Measurements from ENCODE around the gene HSD11B2. TPM values are rescaled to one million over a fixed set of nuclear protein-coding genes. Genes with fewer than 3 reads are reported as not detected.

Gene HSD11B2
- total and polyA plus RNA-seq, 10 donors = 0.85 to 18.3 (median 4.2) TPM

DNA sequence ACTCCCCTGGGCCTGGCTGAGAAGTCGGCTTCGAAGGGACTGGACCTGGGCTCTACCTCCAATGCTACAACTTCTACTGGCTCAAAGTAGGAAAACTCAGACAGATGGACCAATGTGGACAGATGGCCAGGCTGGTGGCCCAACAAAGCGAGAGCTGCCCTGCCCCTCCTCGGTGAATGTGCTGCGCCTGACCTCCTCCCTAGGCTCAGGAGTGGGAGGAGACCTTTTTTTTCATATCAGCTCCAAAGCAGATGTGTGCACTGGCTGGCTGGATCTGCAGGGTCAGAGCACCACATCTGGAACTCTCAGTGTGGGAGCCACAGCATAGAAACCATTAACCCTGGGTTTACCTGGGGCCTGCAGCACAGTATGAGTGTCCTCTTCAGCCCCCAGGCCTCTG, 29.2 kb downstream of the HSD11B2 start:
- no peak for DNase-seq
- intact Hi-C loops (cut with DNase I; ENCODE audit: low total_unique reads) = loop anchor here (5.0 kb wide), 1 partner anchor 33 kb away; no protein-coding TSS in a partner anchor
- peaks cover 0 to 86% (median 5%) of the 10 kb centered on the region in 6 donors for H3K36me3 ChIP-seq
- H3K27ac ChIP-seq = peak overlapping the region in 7 of 8 donors; percentile 69 to 85 (median 83)
- H3K9me3 ChIP-seq = no peaks in the 10 kb centered on the region
- WGBS, 5 donors = 75 to 87% (median 85%) methylated on average over 5 of the region's 5 CpGs
- H3K27me3 ChIP-seq (replicated peaks in 1 of 7) = no peaks in the 10 kb centered on the region
- H3K4me1 ChIP-seq = peaks cover 48 to 100% (median 90%) of the 10 kb centered on the region in 6 donors
- TF ChIP-seq, protein P1, sequence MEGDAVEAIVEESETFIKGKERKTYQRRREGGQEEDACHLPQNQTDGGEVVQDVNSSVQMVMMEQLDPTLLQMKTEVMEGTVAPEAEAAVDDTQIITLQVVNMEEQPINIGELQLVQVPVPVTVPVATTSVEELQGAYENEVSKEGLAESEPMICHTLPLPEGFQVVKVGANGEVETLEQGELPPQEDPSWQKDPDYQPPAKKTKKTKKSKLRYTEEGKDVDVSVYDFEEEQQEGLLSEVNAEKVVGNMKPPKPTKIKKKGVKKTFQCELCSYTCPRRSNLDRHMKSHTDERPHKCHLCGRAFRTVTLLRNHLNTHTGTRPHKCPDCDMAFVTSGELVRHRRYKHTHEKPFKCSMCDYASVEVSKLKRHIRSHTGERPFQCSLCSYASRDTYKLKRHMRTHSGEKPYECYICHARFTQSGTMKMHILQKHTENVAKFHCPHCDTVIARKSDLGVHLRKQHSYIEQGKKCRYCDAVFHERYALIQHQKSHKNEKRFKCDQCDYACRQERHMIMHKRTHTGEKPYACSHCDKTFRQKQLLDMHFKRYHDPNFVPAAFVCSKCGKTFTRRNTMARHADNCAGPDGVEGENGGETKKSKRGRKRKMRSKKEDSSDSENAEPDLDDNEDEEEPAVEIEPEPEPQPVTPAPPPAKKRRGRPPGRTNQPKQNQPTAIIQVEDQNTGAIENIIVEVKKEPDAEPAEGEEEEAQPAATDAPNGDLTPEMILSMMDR (IDR thresholded peaks at IDR 0.05 in 8 of 11, conservative IDR thresholded peaks at IDR 0.05 in 3 of 11) = no peak
- no peak for TF ChIP-seq POLR2AphosphoS5 (IDR thresholded peaks at IDR 0.05)
- TF ChIP-seq POLR2A (IDR thresholded peaks at IDR 0.05) = no peak
- H3K4me3 ChIP-seq = no peak overlapping the region

DNA sequence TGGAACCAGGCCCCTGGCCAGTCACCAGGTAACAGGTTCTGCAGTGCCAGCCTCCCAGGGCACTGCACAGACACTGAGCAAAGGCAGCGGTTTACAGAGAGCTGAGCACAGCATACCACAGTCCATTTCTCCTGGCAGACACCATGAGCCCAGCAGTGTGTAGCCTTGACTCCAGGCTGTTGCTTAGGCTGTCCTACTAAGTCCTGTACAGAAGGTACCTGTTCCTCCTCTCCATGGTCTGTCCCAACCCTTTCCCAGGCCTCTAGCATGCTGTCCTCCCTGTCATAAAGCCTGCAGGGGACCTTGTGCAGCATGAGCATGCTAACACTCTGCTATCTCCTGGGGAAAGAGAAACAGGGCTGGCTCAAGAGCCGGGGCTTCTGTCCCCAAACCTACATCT, 30.0 kb downstream of the HSD11B2 start:
- 91 to 100% (median 94%) methylated on average over 1 to 2 of the region's 2 CpGs for WGBS, 5 donors
- Histone ChIP-seq H3K4me1 (peaks cover 56 to 100% (median 94%) of the 10 kb centered on the region in 6 donors), H3K27me3 (replicated peaks in 1 of 7) (no peaks in the 10 kb centered on the region), H3K27ac (peak overlapping the region in 2 of 8 donors; percentile 85), H3K4me3 (no peak overlapping the region), H3K9me3 (no peaks in the 10 kb centered on the region), H3K36me3 (peaks cover 0 to 83% (median 5%) of the 10 kb centered on the region in 6 donors)
- no peak for DNase-seq
- intact Hi-C loops (cut with DNase I; ENCODE audit: low total_unique reads) = loop anchor here (5.0 kb wide), 1 partner anchor 34 kb away; no protein-coding TSS in a partner anchor
- no peak for TF ChIP-seq POLR2AphosphoS5 (IDR thresholded peaks at IDR 0.05)
- TF ChIP-seq, protein P1 (IDR thresholded peaks at IDR 0.05 in 8 of 11, conservative IDR thresholded peaks at IDR 0.05 in 3 of 11) = no peak
- TF ChIP-seq POLR2A (IDR thresholded peaks at IDR 0.05) = no peak

DNA sequence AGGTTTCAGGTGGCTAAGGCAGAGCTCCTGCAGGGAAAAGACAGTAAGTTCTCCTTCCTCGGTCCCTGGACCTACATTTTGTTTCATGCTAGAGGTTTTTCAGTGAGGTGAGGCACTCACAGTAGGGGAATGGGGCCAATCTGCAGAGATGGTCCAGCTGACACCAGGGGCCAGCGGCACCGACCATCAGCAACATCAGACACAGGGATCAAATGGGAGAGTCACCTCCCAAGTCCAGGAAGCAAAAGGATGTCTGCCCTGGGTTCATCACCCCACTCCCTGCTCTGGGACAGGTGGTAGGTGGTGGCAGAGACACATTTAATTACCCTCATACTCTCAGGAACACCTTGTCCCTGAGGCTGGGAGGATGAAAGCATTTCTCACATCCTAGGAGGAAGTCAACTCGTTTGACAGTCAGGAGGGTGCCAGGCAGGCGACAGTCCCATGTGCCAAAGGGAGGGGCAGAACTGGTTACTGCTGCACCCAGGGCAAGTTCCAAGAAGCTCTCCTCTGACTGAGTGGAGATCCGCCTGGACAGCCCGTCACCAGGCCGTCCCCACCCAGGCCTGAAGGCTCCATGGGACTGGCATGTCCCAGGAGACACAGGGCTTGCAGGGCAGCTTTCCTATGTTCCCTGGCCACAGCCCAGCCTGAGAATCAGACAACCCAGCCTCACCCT, 30.8 kb downstream of the HSD11B2 start:
- TF ChIP-seq POLR2A (IDR thresholded peaks at IDR 0.05) (no peak), POLR2AphosphoS5 (IDR thresholded peaks at IDR 0.05) (no peak)
- TF ChIP-seq, protein P1 (IDR thresholded peaks at IDR 0.05 in 8 of 11, conservative IDR thresholded peaks at IDR 0.05 in 3 of 11) = no peak
- no peaks in the 10 kb centered on the region for H3K27me3 ChIP-seq (replicated peaks in 1 of 7)
- no peak for DNase-seq
- peak overlapping the region in 1 of 8 donors; percentile 85 for H3K27ac ChIP-seq
- intact Hi-C loops (cut with DNase I; ENCODE audit: low total_unique reads) = loop anchor here (5.0 kb wide), 1 partner anchor 34 kb away; no protein-coding TSS in a partner anchor
- peaks cover 0 to 75% (median 5%) of the 10 kb centered on the region in 6 donors for H3K36me3 ChIP-seq
- H3K9me3 ChIP-seq = no peaks in the 10 kb centered on the region
- WGBS, 5 donors = 62 to 91% (median 80%) methylated on average over 3 to 8 of the region's 8 CpGs
- H3K4me3 ChIP-seq = no peak overlapping the region
- peaks cover 53 to 100% (median 93%) of the 10 kb centered on the region in 6 donors for H3K4me1 ChIP-seq

DNA sequence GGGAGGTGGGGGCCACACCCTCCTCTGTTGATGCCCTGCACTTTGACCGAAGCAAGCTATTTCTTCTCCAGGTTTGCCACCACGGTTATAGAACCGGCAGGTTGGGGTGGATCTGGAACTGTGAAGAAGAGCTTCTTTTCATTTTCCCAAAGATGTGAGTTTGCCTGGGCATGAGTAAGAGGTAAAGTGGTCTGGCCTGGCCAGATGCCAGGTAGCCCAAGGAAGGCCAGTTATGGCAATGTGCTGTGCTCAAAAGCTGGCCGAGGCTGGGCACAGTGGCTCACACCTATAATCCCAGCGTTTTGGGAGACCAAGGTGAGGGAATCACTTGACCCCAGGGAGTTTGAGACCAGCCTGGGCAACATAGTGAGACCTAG, 31.3 kb downstream of the HSD11B2 start:
- H3K27ac ChIP-seq = no peak overlapping the region
- peaks cover 51 to 100% (median 92%) of the 10 kb centered on the region in 6 donors for H3K4me1 ChIP-seq
- no peaks in the 10 kb centered on the region for H3K9me3 ChIP-seq
- no peaks in the 10 kb centered on the region for H3K27me3 ChIP-seq (replicated peaks in 1 of 7)
- intact Hi-C loops (cut with DNase I; ENCODE audit: low total_unique reads) = loop anchor here (5.0 kb wide), 1 partner anchor 35 kb away; no protein-coding TSS in a partner anchor
- TF ChIP-seq POLR2AphosphoS5 (IDR thresholded peaks at IDR 0.05) (no peak), POLR2A (IDR thresholded peaks at IDR 0.05) (no peak)
- TF ChIP-seq, protein P1 (IDR thresholded peaks at IDR 0.05 in 8 of 11, conservative IDR thresholded peaks at IDR 0.05 in 3 of 11) = no peak
- DNase-seq = no peak
- 89 to 98% (median 94%) methylated on average over 5 of the region's 5 CpGs for WGBS, 5 donors
- no peak overlapping the region for H3K4me3 ChIP-seq
- peaks cover 0 to 70% (median 5%) of the 10 kb centered on the region in 6 donors for H3K36me3 ChIP-seq

All from spleen (tissue), 11 donors.